ENCODE measurements around the gene GPR153. TPM values are rescaled to one million over a fixed set of nuclear protein-coding genes. Genes with fewer than 3 reads are reported as not detected.
"Not testable (repeated sequence)": the region's sequence is repeated elsewhere in the genome, so short reads cannot be mapped to it uniquely, and the experiment has no call there.

GPR153 gene
- polyA plus RNA-seq, 1 experiment: 4.7 TPM

DNA sequence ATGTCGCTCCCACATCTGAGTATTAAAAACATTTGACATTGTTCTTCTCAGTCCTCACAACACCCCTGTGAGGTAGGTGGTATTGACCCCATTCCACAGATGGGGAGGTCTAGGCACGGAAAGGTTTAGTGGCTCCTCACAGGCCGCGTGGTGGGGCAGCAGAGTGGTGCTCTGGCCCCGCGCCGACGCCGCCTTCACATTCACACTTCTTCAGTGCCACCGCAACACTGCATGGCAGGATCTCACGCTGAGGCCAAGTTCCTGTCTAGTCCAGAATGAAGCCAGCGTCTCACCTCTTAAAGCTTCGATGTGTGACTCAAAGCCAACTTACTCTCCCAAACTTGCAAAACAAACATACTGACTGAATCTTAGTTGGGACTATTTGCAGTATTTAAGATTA lies 37.3 kb downstream of the GPR153 start:
- Histone ChIP-seq H3K27me3 (ENCODE audit: control insufficient read depth, insufficient read depth, low read length) (no peaks in the 10 kb centered on the region), H3K27ac (ENCODE audit: low read depth, low read length) (no peak overlapping the region), H3K4me3 (ENCODE audit: low read depth, low read length) (no peak overlapping the region), H3K9me3 (ENCODE audit: control insufficient read depth, insufficient read depth, low read length) (no peaks in the 10 kb centered on the region)
- TF ChIP-seq CTCF (IDR thresholded peaks at IDR 0.05; ENCODE audit: low read depth, low read length): no peak
- DNase-seq (ENCODE audit: low read depth, low spot score): no peak
- POLR2A ChIA-PET: no interaction called here
- CTCF ChIA-PET: interaction anchor here (0.9 to 4.4 kb wide), 3 partner anchors 19 to 22 kb away, joined by 5 to 19 read pairs (median 5); no protein-coding TSS in a partner anchor

- H3K27ac ChIP-seq (ENCODE audit: low read depth, low read length): no peak overlapping the region
- no peak for TF ChIP-seq CTCF (IDR thresholded peaks at IDR 0.05; ENCODE audit: low read depth, low read length)
- ChIA-PET CTCF (interaction anchor here (4.4 kb wide), 1 partner anchor 18 kb away, joined by 19 read pairs; no protein-coding TSS in a partner anchor), POLR2A (no interaction called here)
- no peaks in the 10 kb centered on the region for H3K9me3 ChIP-seq (ENCODE audit: control insufficient read depth, insufficient read depth, low read length)
- no peak for DNase-seq (ENCODE audit: low read depth, low spot score)
- H3K27me3 ChIP-seq (ENCODE audit: control insufficient read depth, insufficient read depth, low read length): no peaks in the 10 kb centered on the region
- H3K4me3 ChIP-seq (ENCODE audit: low read depth, low read length): no peak overlapping the region
Observed at GRCh38 chr1:6222636-6223035, 38.3 kb downstream of the GPR153 start.

DNA sequence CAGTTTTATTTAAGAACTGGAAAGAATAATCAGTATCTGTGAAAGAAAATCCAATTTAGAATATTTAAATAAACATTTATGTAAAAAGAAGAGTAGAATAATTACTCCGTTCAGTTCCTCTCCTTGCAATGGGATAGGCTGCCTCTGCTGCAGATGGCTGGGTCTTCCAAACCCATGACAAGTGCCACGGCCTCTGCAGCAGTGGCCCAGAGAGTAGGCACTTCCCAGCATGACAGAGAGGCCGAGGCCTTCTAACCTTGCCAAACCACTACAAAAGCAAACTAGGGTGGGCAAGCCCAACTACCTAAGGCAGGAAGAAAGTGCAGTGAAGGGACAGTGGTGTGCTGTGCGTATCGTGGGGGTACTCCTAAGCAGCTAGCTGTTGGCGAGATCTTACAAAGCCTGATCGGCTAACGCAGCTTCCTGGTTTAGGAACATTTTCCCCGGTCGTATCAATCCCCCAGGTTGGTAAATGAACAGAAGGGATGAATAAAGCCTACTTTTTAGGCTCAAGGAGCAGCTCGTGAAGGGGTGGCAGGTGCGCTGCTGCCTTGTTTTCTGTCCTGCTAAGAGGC lies 39.6 kb downstream of the GPR153 start:
- DNase-seq (ENCODE audit: low read depth, low spot score): no peak
- POLR2A ChIA-PET: no interaction called here
- CTCF ChIA-PET: interaction anchor here (4.4 kb wide), 1 partner anchor 17 kb away, joined by 19 read pairs; no protein-coding TSS in a partner anchor
- Histone ChIP-seq H3K27ac (ENCODE audit: low read depth, low read length) (no peak overlapping the region), H3K4me3 (ENCODE audit: low read depth, low read length) (no peak overlapping the region), H3K27me3 (ENCODE audit: control insufficient read depth, insufficient read depth, low read length) (no peaks in the 10 kb centered on the region), H3K9me3 (ENCODE audit: control insufficient read depth, insufficient read depth, low read length) (no peaks in the 10 kb centered on the region)
- TF ChIP-seq CTCF (IDR thresholded peaks at IDR 0.05; ENCODE audit: low read depth, low read length): no peak

DNA sequence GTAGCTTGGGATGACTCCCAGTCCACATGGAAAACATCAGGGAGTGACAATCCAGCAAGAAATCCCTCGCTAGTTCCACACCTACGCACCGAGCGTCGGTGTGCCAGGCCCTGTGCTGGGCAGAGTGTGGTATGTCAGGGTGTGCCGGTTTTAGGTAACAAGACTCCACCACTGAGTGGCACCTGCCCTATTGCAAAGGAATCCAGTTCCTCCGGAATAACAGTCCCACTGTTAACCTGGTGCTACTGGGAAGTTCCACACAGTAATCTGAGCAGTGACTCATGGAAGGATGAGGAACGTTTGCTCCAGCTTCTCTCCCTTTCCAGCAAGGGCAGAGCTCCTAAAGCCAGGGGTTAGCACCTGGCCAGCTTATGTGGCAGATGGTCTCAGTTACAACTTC lies 40.7 kb downstream of the GPR153 start:
- CTCF ChIA-PET: interaction anchor here (0.5 to 4.4 kb wide), 2 partner anchors 16 to 174 kb away, joined by 5 to 19 read pairs; no protein-coding TSS in a partner anchor
- Histone ChIP-seq H3K27ac (ENCODE audit: low read depth, low read length) (no peak overlapping the region), H3K27me3 (ENCODE audit: control insufficient read depth, insufficient read depth, low read length) (no peaks in the 10 kb centered on the region), H3K9me3 (ENCODE audit: control insufficient read depth, insufficient read depth, low read length) (no peaks in the 10 kb centered on the region), H3K4me3 (ENCODE audit: low read depth, low read length) (no peak overlapping the region)
- POLR2A ChIA-PET: no interaction called here
- DNase-seq (ENCODE audit: low read depth, low spot score): no peak
- TF ChIP-seq CTCF (IDR thresholded peaks at IDR 0.05; ENCODE audit: low read depth, low read length): no peak

DNA sequence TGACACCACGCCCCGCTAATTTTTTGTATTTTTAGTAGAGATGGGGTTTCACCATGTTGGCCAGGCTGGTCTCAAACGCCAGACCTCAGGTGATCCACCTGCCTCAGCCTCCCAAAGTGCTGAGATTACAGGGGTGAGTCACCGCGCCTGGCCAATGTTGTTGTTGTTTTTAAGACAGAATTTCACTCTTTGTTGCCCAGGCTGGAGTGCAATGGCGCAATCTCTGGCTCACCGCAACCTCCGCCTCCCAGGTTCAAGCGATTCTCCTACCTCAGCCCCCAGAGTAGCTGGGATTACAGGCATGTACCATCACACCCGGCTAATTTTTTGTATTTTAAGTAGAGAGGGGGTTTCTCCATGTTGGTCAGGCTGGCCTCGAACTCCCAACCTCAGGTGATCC lies 41.3 kb downstream of the GPR153 start:
- POLR2A ChIA-PET; H3K4me3 ChIP-seq (ENCODE audit: low read depth, low read length); H3K9me3 ChIP-seq (ENCODE audit: control insufficient read depth, insufficient read depth, low read length); H3K27ac ChIP-seq (ENCODE audit: low read depth, low read length); H3K27me3 ChIP-seq (ENCODE audit: control insufficient read depth, insufficient read depth, low read length); DNase-seq (ENCODE audit: low read depth, low spot score): not testable (repeated sequence)
- CTCF ChIA-PET: interaction anchor here (4.4 kb wide), 1 partner anchor 15 kb away, joined by 19 read pairs; no protein-coding TSS in a partner anchor
